WI38 (cell line): Measurements from ENCODE around the gene CDK5RAP1.

Experiments used
- H3K4me3 ChIP-seq: 2 replicates; pipeline ENCODE4 v1.5.1; 2011; ENCODE audit warnings: low read depth, mild to moderate bottlenecking, control low read depth, low read length
- TF ChIP-seq, protein P1 (sequence below): IDR thresholded peaks from 2 replicates; pipeline ENCODE4 v1.5.1; 2012; ENCODE audit warnings: low read depth, mild to moderate bottlenecking, control low read depth, low read length

The CDK5RAP1 gene

DNA sequence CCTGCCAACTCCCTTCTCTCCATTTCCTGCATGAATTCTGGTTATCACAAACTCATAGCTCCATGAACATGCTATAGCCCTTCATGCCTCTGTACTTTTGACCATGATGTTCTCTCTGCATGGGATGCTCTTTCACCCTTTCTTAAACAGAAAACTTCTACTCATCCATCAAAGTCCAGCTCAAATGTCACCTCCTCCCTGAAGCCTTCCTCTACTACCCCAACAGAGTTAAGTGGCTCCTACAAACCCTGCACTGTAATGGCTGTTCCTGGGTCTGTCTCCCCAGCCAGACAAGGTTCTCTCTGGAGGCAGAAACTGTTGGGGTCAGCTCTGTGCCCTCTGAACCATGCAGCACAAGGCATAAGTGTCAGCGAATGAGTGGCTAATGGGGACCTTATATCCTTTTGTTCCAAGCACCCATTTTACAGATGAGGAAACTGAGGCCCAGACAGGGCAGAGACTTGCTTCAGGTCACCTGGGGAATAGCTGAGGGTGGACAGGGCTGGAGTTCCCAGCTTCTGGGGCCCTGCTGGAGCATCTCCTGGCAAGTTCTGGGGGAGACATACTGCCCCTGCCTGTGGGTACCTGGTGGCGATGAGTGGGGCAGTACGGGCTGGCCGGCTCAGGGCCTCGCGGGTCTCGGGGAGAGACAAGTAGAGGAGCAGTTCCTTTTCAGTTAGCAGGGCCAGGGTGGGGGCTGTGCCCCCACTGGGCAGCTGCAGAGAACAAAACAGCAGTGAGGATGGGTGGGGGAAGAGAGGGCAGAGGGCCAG, 10.6 kb upstream of the CDK5RAP1 start:
- TF ChIP-seq, protein P1, sequence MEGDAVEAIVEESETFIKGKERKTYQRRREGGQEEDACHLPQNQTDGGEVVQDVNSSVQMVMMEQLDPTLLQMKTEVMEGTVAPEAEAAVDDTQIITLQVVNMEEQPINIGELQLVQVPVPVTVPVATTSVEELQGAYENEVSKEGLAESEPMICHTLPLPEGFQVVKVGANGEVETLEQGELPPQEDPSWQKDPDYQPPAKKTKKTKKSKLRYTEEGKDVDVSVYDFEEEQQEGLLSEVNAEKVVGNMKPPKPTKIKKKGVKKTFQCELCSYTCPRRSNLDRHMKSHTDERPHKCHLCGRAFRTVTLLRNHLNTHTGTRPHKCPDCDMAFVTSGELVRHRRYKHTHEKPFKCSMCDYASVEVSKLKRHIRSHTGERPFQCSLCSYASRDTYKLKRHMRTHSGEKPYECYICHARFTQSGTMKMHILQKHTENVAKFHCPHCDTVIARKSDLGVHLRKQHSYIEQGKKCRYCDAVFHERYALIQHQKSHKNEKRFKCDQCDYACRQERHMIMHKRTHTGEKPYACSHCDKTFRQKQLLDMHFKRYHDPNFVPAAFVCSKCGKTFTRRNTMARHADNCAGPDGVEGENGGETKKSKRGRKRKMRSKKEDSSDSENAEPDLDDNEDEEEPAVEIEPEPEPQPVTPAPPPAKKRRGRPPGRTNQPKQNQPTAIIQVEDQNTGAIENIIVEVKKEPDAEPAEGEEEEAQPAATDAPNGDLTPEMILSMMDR, result no peak
- no peak overlapping the region for H3K4me3 ChIP-seq

DNA sequence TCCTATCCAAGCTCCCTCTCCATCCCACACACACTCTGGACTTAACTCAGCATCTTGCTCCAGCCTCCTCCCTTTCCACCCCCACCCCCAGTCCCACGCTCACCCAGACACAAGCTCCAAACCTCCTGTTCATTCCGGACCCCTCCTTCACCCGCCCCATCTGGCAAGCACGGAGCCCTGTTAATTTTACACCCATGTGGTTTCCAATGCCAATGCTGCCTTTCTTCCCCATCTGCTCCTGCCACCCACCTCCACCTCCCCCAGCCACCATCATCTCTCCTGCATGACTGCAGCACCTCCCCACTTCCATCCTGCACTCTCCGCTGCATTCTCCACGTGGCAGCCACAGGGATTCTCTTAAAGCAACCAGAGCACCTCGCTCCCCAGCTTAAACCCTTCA, 9.9 kb upstream of the CDK5RAP1 start:
- TF ChIP-seq, protein P1, result no peak
- no peak overlapping the region for H3K4me3 ChIP-seq

DNA sequence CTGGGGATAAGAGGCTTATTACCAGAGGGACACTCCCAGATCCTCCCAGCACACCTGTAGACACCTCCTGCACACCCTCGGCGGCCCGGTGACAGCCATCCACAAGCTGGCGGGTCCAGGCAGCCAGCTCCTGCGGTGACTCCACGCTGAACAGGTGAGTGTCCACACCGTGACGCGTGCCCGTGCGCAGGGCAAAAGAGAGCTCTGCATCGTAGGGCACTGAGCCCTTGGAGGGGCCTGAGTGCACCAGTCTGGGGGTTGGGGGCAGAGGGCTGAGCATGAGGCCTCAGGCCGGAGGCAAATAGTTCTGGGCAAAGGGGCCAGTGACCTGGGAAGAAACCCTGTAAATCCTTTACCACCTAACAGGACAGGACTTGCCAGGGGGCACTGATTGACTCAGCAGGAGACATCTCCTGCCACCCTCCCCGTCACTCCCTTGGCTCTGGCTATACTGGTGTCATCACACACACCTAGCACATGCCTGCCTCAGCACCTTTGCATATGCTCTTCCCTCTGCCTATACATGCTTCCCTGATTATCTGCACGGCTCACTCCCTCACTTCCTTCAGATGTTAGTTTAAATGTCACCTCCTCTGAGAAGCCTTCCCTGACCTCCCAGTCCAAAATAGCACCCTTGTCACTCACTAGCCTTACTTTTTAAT, 8.9 kb upstream of the CDK5RAP1 start:
- TF ChIP-seq, protein P1, result no peak
- H3K4me3 ChIP-seq, result no peak overlapping the region

DNA sequence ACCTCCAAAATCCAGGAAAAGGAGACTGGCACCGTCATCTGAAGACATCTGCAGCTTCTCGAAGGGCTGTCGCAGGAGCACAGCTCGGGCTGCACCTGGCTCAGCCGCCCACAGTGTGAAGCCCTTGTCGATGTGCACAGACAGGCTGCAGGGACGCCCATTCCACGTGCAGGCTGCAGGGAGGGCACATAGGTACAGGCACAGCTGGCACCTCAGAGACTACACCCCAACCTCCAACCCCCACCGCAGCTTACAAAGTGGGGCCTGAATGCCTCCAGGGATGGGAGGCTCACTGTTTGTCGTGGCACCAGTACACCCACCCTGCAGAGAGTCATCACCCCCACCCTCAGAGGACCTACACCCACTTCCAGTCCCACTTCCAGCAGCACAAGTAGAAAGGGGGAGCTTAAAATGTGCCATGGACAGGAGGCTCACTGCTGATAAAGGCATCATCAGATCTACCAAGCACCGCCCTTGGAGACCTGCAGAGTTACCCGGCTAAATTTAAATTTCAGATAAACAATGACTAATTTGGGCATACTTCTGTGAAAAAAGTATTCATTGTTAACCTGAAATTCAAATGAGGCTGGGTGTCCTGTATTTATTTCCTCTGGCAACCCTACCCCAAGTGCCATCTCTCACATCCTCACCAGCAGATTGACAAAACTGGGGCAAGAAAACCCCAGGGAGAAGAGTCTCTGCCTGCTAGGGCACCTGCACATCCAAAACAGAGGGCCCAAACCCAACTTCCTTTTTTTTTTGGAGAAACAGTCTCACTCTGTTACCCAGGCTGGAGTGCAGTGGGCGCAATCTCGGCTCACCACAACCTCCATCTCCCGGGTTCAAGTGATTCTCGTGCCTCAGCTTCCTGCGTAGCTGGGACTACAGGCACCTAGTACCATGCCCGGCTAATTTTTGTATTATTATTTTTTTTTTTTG, 7.7 kb upstream of the CDK5RAP1 start:
- TF ChIP-seq, protein P1, result no peak
- no peak overlapping the region for H3K4me3 ChIP-seq

DNA sequence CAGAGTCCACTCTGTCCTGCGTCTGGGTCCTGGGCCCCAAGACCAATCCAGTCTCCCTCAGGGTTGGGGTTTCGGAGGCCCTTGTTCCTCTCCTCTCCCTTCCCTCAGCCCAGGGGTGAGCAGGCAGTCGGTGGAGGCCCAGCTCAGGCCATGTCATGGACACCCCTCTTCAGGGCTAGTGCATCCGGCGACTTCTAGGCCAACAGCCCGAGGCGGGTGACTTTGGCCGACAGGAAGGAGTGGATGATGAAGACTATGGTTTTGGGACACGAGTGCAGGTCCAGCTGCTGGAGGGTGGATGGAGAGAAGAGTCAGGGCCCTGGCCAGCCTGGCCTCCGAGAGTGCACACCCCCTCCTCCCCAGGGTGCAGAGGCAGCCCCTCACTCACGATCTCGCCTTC, 7.0 kb upstream of the CDK5RAP1 start:
- H3K4me3 ChIP-seq, result no peak overlapping the region
- TF ChIP-seq, protein P1, result no peak

DNA sequence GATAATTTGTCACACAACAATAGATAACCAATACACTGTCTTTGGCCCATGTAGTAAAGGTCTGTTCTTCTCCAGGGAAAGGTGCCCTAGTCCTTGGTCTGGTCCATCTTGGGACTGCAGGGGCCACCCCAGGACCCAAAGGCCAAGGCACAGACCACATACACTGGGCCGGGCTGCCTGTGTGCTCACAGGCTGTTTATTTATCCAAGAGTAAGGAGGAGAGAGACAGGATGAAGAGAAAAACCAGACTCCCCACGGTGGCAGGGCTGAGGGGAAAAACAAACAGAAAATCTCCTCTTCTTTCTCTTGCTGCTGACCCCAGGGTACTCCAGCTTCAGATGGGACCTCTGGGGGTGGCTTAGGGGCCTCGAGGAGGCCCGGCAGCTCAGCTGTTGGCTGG, 6.5 kb upstream of the CDK5RAP1 start:
- TF ChIP-seq, protein P1, result no peak
- H3K4me3 ChIP-seq, result no peak overlapping the region
